Stimulated activated CD8-positive, alpha-beta memory T cell treated with anti-CD3 and anti-CD28 coated beads, Interleukin-15, amount 100 ng/mL, for 48 hours (primary cell): ENCODE results near the gene MTSS2.
"Not testable (repeated sequence)": the region's sequence is repeated elsewhere in the genome, so short reads cannot be mapped to it uniquely, and the experiment has no call there.

Experiments used
- DNase-seq, 2 donors: peaks; one replicate each; pipeline ENCODE4 v3.0.0-alpha.2; 2020; ENCODE audit warnings: low read depth in 2 of 2

The MTSS2 gene

DNA sequence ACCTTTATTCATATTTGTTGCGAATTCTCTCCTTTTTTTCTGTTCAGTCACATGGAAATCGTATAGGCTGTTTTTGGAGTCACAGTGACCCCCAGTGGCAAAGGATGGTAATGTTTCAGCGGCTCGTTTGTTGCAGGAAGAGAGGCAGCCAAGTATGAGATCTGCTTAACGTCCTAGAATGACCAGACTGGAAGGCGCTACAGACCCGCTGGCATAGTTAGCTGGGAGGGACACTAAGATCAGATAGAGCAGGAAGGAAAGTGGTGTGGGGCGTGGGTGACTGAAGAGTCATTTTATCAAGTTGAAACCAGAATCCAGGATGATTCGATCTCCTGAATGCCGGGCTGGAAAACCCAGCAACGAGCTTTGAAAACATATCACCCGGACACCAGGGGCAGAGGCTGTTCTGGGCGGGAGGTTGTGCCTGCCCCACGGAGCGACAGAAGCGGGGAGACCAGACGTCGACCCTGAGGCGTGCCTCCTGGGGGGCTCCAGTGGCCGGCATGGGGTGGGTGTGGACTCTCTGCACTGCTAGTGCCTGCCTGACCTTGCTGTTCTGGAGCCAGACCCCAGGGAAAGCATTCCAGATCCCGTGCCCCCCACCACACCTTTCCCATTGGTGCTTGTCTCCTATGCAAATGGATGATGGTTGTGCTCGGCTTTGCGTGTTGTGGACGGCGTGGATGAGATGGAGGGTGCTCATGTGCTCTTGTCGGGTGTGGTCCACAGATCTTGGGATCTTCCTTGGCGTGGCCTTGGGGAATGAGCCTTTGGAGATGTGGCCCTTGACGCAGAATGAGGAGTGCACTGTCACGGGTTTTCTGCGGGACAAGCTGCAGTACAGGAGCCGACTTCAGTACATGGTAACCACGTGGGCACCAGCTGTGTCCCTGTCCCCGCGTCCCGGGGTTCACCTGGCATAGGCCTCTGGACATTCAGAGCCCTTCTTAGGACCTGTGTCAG lies 31.8 kb downstream of the MTSS2 start:
- peak; percentile 60 to 61 for DNase-seq

- DNase-seq: no peak
Measured at GRCh38 chr16:70653406-70653805, 32.4 kb downstream of the MTSS2 start.

DNA sequence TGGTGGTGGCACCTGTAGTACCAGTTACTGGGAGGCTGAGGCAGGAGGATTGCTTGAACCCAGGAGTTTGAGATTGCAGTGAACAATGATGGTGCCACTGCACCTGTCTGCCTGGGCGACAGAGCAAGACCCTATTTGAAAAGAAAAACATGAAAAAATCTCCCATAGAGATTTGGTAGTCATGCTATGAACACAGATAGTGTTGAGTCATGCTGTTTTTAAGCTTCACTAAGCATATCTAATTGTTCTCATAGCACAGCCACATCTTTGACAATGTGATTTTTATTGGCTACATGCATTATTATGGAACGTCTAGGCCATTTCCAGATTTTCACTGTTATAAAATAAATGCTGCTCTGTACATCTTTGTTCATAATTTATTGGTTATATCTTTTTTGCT lies 33.5 kb downstream of the MTSS2 start:
- DNase-seq: no peak

DNA sequence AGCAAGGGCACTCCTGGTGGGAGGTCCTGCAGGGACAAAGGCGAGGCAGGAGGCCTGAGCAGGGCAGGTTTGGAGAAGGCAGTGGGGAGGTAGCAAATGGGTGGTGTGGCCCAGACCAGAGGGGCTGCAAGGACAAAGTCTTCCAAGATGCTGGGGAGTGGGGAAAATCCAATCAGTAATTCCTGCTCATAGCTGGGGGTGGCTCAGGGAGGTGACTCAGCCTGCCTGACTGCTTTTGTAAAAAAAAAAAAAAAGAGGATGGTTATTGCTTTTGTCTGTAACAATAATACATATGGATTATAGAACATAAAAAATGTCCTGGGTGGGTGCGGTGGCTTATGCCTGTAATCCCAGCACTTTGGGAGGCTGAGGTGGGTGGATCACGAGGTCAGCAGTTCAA lies 34.3 kb downstream of the MTSS2 start:
- DNase-seq: no peak

- no peak for DNase-seq
Measured at GRCh38 chr16:70650216-70650615, 35.6 kb downstream of the MTSS2 start.

GRCh38 chr16:70649300-70649699 lies 36.6 kb downstream of the MTSS2 start:
- DNase-seq: no peak

DNA sequence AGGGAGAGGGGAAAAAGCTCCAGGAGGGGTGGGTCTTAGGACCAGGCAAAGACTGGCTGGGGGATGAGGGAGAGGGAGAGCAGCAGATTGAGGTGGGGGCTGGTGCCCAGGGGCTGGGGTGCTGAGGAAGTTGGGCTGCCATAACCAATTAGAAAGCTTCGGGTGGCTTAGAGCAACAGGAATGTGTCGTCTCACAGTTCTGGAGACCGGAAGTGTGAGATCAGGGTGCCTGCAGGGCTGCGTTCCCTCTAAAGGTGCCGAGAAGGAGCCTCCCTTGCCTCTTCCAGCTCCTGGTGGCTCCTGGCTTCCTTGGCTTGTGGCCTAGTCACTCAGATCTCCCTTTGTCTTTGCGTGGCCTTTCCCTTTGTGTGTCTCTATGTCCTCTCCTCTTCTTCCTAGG lies 37.2 kb downstream of the MTSS2 start:
- DNase-seq: no peak

GRCh38 chr16:70647441-70648359 lies 38.2 kb downstream of the MTSS2 start:
- DNase-seq: no peak

GRCh38 chr16:70646260-70647241 lies 39.3 kb downstream of the MTSS2 start, which contains the start of gene IL34:
IL34 (plus strand) TSS chr16:70646559; CDS start chr16:70646948, 389 bp downstream.
- DNase-seq: no peak

- DNase-seq: no peak
Measured at GRCh38 chr16:70644763-70645597, 40.9 kb downstream of the MTSS2 start.

GRCh38 chr16:70643264-70643663 lies 42.6 kb downstream of the MTSS2 start:
- DNase-seq: not testable (repeated sequence)

DNA sequence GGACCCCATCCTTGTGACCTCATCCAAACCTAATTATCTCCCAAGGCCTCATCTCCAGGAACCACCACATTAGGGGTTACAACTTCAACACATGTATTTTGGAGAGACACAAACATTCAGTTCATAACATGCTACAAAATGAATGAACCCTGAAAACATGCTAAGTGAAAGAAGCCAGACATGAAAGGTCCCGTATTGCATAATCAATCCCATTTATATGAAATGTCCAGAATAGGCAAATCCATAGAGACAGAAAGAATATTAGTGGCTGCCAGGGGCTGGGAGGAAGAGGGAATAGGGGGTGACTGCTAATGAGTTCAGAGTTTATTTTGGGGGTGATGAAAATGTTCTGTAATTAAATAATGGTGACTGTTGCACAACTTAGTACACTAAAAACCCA lies 43.2 kb downstream of the MTSS2 start:
- DNase-seq: no peak

GRCh38 chr16:70638814-70639792 lies 46.8 kb downstream of the MTSS2 start:
- DNase-seq: no peak
